GM12878 (cell line): Measurements from ENCODE around the gene JRKL. TPM values are rescaled to one million over a fixed set of nuclear protein-coding genes. Genes with fewer than 3 reads are reported as not detected.

Source experiments
- ATAC-seq: fragments of 200-7000 bp; cut with Tn5 transposase; 3 replicates; pipeline ENCODE4 v1.9.1; 2020; ENCODE audit warnings: mild to moderate bottlenecking, moderate library complexity
- BruUV-seq: library from RNA; stranded (reverse); fragments of 400-500 nt; replicated peaks from 2 replicates; lab custom pipeline; 2021; lab: Mats Ljungman, UMichigan
- CTCF ChIA-PET: fragments of 300-600 bp; sonication (Branson Sonifier 250); formaldehyde crosslinking; extraction: SDS; loops from one replicate; lab custom pipeline; 2021; ENCODE audit warnings: inconsistent platforms; lab: Yijun Ruan, JAX
- POLR2A ChIA-PET: fragments of 350-600 bp; formaldehyde crosslinking; extraction: SDS; loops from one replicate; lab custom pipeline; 2021; ENCODE audit warnings: inconsistent platforms; lab: Charles Lee
- RAD21 ChIA-PET: fragments of 300-600 bp; sonication (Branson Sonifier 250); formaldehyde crosslinking; loops from one replicate; lab custom pipeline; 2023; ENCODE audit warnings: antibody characterized with exemption; ENCODE audit not compliant: unreplicated experiment; lab: Charles Lee
- SMC1A ChIA-PET: fragments of 300-600 bp; sonication (Branson Sonifier 250); formaldehyde crosslinking; loops from one replicate; lab custom pipeline; 2023; ENCODE audit not compliant: unreplicated experiment, uncharacterized antibody; lab: Charles Lee
- DNase-seq: peaks from one replicate; pipeline ENCODE4 v3.0.0-alpha.2; 2011; ENCODE audit warnings: low read depth, low spot score
- FAIRE-seq: peaks from 3 replicates; lab custom pipeline; 2011; peaks lifted over from hg19 to GRCh38; lab: Jason Lieb, UNC
- H2AFZ ChIP-seq: 2 replicates; pipeline ENCODE4 v1.6.0; 2011; ENCODE audit warnings: low read depth, low read length, control low read depth; ENCODE audit not compliant: control insufficient read depth
- H3K27ac ChIP-seq: 2 replicates; pipeline ENCODE4 v1.5.1; 2011; ENCODE audit warnings: control low read depth; ENCODE audit not compliant: control insufficient read depth, insufficient read depth
- H3K27me3 ChIP-seq, 2 experiments: replicated peaks in 1 of 2; 2 replicates each; pipeline versions ENCODE4 v1.6.0 to v1.6.1; 2011; ENCODE audit warnings: low read length in 1 of 2; ENCODE audit not compliant: control insufficient read depth in 2 of 2, insufficient read depth in 2 of 2
- H3K36me3 ChIP-seq, 2 experiments: 2 replicates each; pipeline ENCODE4 v1.5.1; 2011; ENCODE audit warnings: low read length in 1 of 2; ENCODE audit not compliant: control insufficient read depth in 2 of 2, insufficient read depth in 2 of 2
- H3K4me1 ChIP-seq: 2 replicates; pipeline ENCODE4 v1.6.1; 2011; ENCODE audit warnings: mild to moderate bottlenecking, low read length, moderate library complexity, mixed read lengths; ENCODE audit not compliant: control insufficient read depth, insufficient read depth
- H3K4me2 ChIP-seq: 2 replicates; pipeline ENCODE4 v1.6.0; 2011; ENCODE audit warnings: control low read depth; ENCODE audit not compliant: control insufficient read depth, insufficient read depth
- H3K4me3 ChIP-seq: fragments of 200-600 bp; sonication (generic); 2 replicates; pipeline ENCODE4 v1.5.1; 2016
- H3K79me2 ChIP-seq: 2 replicates; pipeline ENCODE4 v1.6.0; 2011; ENCODE audit warnings: low read length; ENCODE audit not compliant: control insufficient read depth, insufficient read depth
- H3K9ac ChIP-seq: 2 replicates; pipeline ENCODE4 v1.8.0; 2011; ENCODE audit warnings: low read length, control low read depth, mixed read lengths; ENCODE audit not compliant: control insufficient read depth, insufficient read depth
- H3K9me3 ChIP-seq: replicated peaks from 3 replicates; pipeline ENCODE4 v1.5.1; 2011; ENCODE audit warnings: mild to moderate bottlenecking, low read length; ENCODE audit not compliant: control insufficient read depth, insufficient read depth
- H4K20me1 ChIP-seq: 2 replicates; pipeline ENCODE4 v1.6.0; 2011; ENCODE audit not compliant: control insufficient read depth, insufficient read depth
- BMI1 ChIP-seq: fragments of 450-650 bp; IDR thresholded peaks from 2 replicates; pipeline ENCODE4 v1.6.1; 2016; ENCODE audit warnings: mild to moderate bottlenecking, moderate library complexity, borderline replicate concordance
- GATAD2B ChIP-seq: fragments of 450-650 bp; conservative IDR thresholded peaks from 2 replicates; pipeline ENCODE4 v1.6.1; 2017; ENCODE audit warnings: low read depth, mild to moderate bottlenecking, moderate library complexity
- JUND ChIP-seq: IDR thresholded peaks from 2 replicates; pipeline ENCODE4 v1.6.1; 2012; ENCODE audit warnings: low read depth, mild to moderate bottlenecking, low read length, improper control_type of control experiment, moderate library complexity
- PKNOX1 ChIP-seq: fragments of 450-650 bp; IDR thresholded peaks from 2 replicates; pipeline ENCODE4 v1.6.1; 2016; ENCODE audit warnings: mild to moderate bottlenecking
- RBBP5 ChIP-seq: fragments of 200-600 bp; sonication (generic); conservative IDR thresholded peaks from 2 replicates; pipeline ENCODE4 v1.6.1; 2016
- SIX5 ChIP-seq: IDR thresholded peaks from 2 replicates; pipeline ENCODE4 v1.6.1; 2011; ENCODE audit warnings: mild to moderate bottlenecking, low read depth, low read length, moderate library complexity; ENCODE audit not compliant: severe bottlenecking
- SMAD1 ChIP-seq: fragments of 450-650 bp; IDR thresholded peaks from 2 replicates; pipeline ENCODE4 v1.6.1; 2018; ENCODE audit warnings: mild to moderate bottlenecking, low read depth; ENCODE audit not compliant: partially characterized antibody
- SMAD5 ChIP-seq: IDR thresholded peaks from 2 replicates; pipeline ENCODE4 v1.6.1; 2016; ENCODE audit warnings: antibody characterized with exemption, low read depth
- SRF ChIP-seq, 2 experiments: IDR thresholded peaks; 2 replicates each; pipeline ENCODE4 v1.6.1; 2011; ENCODE audit warnings: low read depth in 2 of 2, low read length in 2 of 2, mild to moderate bottlenecking in 1 of 2, moderate library complexity in 1 of 2
- TCF12 ChIP-seq: IDR thresholded peaks from 2 replicates; pipeline ENCODE4 v1.6.1; 2011; ENCODE audit warnings: low read depth, mild to moderate bottlenecking, low read length
- WGBS: methylation state at CpG from one replicate; pipeline ENCODE4 v1.1.6; 2016; ENCODE audit warnings: low lambda C conversion rate; ENCODE audit not compliant: insufficient replicate concordance, insufficient coverage; ENCODE audit errors: missing lambda C conversion rate; 5-methylcytosine and 5-hydroxymethylcytosine counted together
- in situ Hi-C: fragments of 300-500 bp; cut with MboI; formaldehyde crosslinking; loops from 9 replicates; pipeline ENCODE4 v1.14.3; 2018; ENCODE audit warnings: mixed read lengths
- intact Hi-C: fragments of 100-400 bp; cut with micrococcal nuclease; formaldehyde crosslinking; loops from one replicate; pipeline ENCODE4 v1.14.2; 2022; ENCODE audit not compliant: unreplicated experiment
- polyA plus RNA-seq, 11 experiments: library from polyadenylated mRNA; depleted of rRNA in 4 of 11; unstranded in 6 of 11; stranded (reverse) in 5 of 11; fragments of >200 nt; fragmentation: Nextera tagmentation in 4 of 11; fragmentation: Illumina TruSeq in 1 of 11; extraction: Ambion mirVana in 4 of 11; extraction: Trizol in 1 of 11; gene quantifications; 1 replicate in 1 of 11; 2 replicates in 10 of 11; pipeline versions ENCODE4 v1.2.1 to v1.2.3, GENCODE V29; 2011 to 2016; ENCODE audit warnings: inconsistent platforms in 2 of 11, missing spikeins in 2 of 11, low read depth in 1 of 11
- total RNA-seq, 4 experiments: library from RNA; depleted of rRNA in 3 of 4; stranded (reverse); fragments of >200 nt in 3 of 4; fragmentation: Illumina TruSeq in 1 of 4; extraction: Trizol in 1 of 4; gene quantifications; 2 replicates each; pipeline versions ENCODE4 v1.2.1 to v1.2.3, GENCODE V29; 2013 to 2021
- TF ChIP-seq, protein P1 (sequence below): fragments of 450-650 bp; formaldehyde crosslinking; IDR thresholded peaks from 2 replicates; pipeline ENCODE4 v1.4.0; 2022; ENCODE audit warnings: mild to moderate bottlenecking, moderate library complexity

The JRKL gene
- total and polyA plus RNA-seq, 10 of the 15 experiments (the other 5 are each of a cell fraction or from before 2014, with no cell fraction given), result 3.8 to 12.4 (median 8.5) TPM

GRCh38 chr11:96341211-96342013 lies 48.4 kb upstream of the JRKL start (continued):
- TF ChIP-seq SRF (IDR thresholded peaks at IDR 0.05; ENCODE audit: low read depth in 2 of 2, low read length in 2 of 2), result no peak

DNA sequence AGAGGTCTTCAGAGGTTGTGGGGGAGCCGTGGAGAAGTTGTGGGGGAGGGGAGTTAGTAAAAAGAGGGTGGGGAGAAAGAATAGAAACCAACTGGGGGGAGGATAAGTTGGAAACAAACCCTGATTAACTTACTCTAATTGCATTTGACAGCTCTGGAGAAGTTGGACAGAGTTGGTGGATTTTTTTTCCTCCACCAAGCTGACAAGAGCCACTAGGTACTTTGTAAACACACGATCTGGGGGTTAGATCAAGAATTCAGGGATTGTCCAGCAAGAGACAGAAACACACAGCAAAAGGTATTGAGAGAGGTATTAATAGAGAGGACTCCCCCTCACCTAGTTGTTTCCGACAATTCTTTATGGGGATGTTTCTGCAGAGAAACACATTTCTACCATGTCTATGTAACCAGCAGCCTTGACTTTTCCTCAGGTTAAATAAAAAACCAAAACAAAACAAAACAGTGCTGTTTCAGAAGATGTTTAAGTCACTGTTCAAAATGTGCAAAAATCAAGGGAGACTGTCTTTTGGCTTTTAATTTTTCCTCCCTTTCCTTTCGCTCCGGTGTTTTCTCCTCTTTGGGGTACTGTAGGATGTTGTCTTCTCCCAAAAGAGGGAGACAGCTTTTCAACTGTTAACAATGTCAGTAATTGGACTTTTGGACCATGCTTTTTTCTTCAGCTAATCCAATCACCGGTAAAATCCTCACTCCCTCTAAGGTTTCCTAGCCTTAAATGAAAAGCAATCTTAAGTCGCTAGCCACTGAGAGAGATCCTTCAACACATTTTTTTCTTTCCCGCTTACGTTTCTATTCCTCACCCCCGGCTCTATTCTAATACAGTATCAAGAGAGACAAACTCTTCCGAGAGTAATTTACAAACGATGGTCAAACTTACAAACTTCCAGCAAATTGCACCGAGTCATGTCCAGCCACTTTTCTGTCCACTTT lies 47.5 kb upstream of the JRKL start:
- ChIA-PET RAD21 (interaction anchor here (0.6 to 11.4 kb wide), 89 partner anchors 10 to 1190 kb away, joined by 3 to 213 read pairs (median 6); partner anchors contain the start of genes CCDC82 and JRKL), POLR2A (interaction anchor here (0.6 to 5.7 kb wide), 23 partner anchors 8 to 549 kb away, joined by 3 to 43 read pairs (median 4); partner anchors contain the start of genes CCDC82 and JRKL), SMC1A (interaction anchor here (0.6 to 11.9 kb wide), 82 partner anchors 10 to 545 kb away, joined by 3 to 189 read pairs (median 5); partner anchors contain the start of genes CCDC82 and JRKL), CTCF (interaction anchor here (0.7 to 11.4 kb wide), 96 partner anchors 7 to 1275 kb away, joined by 3 to 256 read pairs (median 6); partner anchors contain the start of genes CCDC82, CEP57, FAM76B and JRKL)
- Histone ChIP-seq H3K36me3 (no peaks in the 10 kb centered on the region), H3K4me3 (peak overlapping the region; percentile 100), H3K27ac (peak overlapping the region; percentile 80), H3K27me3 (no peaks in the 10 kb centered on the region), H3K9ac (peak overlapping the region; percentile 66), H3K4me2 (peak overlapping the region; percentile 80), H2AFZ (peak overlapping the region; percentile 56), H3K9me3 (no peaks in the 10 kb centered on the region; the same call in 1 of the 3 replicates), H3K79me2 (peaks cover 57% of the 10 kb centered on the region), H4K20me1 (no peaks in the 10 kb centered on the region), H3K4me1 (peaks cover 12% of the 10 kb centered on the region)
- intact Hi-C loops (loop anchor here (2.0 to 5.0 kb wide), 6 partner anchors 47 to 420 kb away; partner anchors contain the start of genes CCDC82 and MTMR2), in situ Hi-C loops (loop anchor here (5.0 kb wide), 1 partner anchor 285 kb away; no protein-coding TSS in a partner anchor)
- DNase-seq, result no peak
- WGBS, result under 1% methylated on average over 13 of the region's 13 CpGs
- no peak for ATAC-seq
- no peak for FAIRE-seq
- BruUV-seq, result TSS peak; percentile 78
- TF ChIP-seq SIX5 (no peak), JUND (no peak), GATAD2B (no peak), SMAD1 (no peak), PKNOX1 (no peak), BMI1 (no peak), TCF12 (no peak), SMAD5 (0 out of 2 replicates have a peak, but pooled peaks have one; percentile 26), RBBP5 (no peak)
- TF ChIP-seq, protein P1, sequence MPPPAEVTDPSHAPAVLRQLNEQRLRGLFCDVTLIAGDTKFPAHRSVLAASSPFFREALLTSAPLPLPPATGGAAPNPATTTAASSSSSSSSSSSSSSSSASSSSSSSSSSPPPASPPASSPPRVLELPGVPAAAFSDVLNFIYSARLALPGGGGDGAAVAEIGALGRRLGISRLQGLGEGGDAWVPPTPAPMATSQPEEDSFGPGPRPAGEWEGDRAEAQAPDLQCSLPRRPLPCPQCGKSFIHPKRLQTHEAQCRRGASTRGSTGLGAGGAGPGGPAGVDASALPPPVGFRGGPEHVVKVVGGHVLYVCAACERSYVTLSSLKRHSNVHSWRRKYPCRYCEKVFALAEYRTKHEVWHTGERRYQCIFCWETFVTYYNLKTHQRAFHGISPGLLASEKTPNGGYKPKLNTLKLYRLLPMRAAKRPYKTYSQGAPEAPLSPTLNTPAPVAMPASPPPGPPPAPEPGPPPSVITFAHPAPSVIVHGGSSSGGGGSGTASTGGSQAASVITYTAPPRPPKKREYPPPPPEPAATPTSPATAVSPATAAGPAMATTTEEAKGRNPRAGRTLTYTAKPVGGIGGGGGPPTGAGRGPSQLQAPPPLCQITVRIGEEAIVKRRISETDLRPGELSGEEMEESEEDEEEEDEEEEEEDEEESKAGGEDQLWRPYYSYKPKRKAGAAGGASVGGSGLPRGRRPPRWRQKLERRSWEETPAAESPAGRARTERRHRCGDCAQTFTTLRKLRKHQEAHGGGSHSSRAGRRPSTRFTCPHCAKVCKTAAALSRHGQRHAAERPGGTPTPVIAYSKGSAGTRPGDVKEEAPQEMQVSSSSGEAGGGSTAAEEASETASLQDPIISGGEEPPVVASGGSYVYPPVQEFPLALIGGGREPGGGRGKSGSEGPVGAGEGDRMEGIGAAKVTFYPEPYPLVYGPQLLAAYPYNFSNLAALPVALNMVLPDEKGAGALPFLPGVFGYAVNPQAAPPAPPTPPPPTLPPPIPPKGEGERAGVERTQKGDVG (CRISPR knock-in tag), result no peak
